PFSK-1 (cell line): ENCODE results near the gene GYG2.

Experiments used
- FOXP2 ChIP-seq: optimal IDR thresholded peaks from 2 replicates; pipeline ENCODE3; 2011; ENCODE audit warnings: borderline replicate concordance, control low read depth, inconsistent platforms; ENCODE audit not compliant: insufficient read depth; ENCODE audit errors: extremely low read length, extremely low read depth
- POLR2AphosphoS5 ChIP-seq: IDR thresholded peaks from 2 replicates; pipeline ENCODE4 v1.6.1; 2012; ENCODE audit warnings: low read depth, mild to moderate bottlenecking, control low read depth, low read length, moderate library complexity
- SIN3A ChIP-seq: IDR thresholded peaks from 2 replicates; pipeline ENCODE4 v1.6.1; 2012; ENCODE audit warnings: mild to moderate bottlenecking, low read length, moderate library complexity, borderline replicate concordance; ENCODE audit not compliant: insufficient read depth
- TAF1 ChIP-seq: IDR thresholded peaks from 2 replicates; pipeline ENCODE4 v1.6.1; 2012; ENCODE audit warnings: low read length, control low read depth, borderline replicate concordance; ENCODE audit not compliant: insufficient read depth
- TF ChIP-seq, protein P1 (sequence below), 2 experiments: IDR thresholded peaks; 2 replicates each; pipeline versions ENCODE4 v1.6.1 to v1.8.0; 2011 to 2012; ENCODE audit warnings: low read depth in 2 of 2, low read length in 2 of 2, control low read depth in 1 of 2, inconsistent platforms in 1 of 2, mild to moderate bottlenecking in 1 of 2, moderate library complexity in 1 of 2; ENCODE audit not compliant: insufficient read depth in 1 of 2

The GYG2 gene

DNA sequence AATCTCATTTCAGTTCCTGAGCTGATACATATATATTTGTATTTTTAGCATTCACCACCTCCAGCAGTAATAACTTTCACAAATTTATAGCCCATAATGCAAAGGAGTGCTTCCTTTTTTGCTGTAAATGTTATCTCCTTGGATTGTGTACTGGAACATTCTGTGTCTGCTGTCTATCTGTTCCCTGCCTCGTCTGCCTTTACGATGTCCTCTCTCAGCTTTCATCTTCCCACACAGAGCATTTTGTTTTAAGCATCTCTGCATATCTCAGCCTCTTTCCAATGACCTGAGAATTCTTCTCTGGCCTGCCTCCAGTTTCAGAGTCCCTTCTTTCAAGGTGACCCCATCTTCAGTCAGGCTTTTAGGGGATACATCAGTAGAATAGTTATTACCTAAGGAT, 43.1 kb downstream of the GYG2 start:
- TF ChIP-seq FOXP2 (no peak), POLR2AphosphoS5 (no peak), TAF1 (no peak), SIN3A (no peak)
- TF ChIP-seq, protein P1, sequence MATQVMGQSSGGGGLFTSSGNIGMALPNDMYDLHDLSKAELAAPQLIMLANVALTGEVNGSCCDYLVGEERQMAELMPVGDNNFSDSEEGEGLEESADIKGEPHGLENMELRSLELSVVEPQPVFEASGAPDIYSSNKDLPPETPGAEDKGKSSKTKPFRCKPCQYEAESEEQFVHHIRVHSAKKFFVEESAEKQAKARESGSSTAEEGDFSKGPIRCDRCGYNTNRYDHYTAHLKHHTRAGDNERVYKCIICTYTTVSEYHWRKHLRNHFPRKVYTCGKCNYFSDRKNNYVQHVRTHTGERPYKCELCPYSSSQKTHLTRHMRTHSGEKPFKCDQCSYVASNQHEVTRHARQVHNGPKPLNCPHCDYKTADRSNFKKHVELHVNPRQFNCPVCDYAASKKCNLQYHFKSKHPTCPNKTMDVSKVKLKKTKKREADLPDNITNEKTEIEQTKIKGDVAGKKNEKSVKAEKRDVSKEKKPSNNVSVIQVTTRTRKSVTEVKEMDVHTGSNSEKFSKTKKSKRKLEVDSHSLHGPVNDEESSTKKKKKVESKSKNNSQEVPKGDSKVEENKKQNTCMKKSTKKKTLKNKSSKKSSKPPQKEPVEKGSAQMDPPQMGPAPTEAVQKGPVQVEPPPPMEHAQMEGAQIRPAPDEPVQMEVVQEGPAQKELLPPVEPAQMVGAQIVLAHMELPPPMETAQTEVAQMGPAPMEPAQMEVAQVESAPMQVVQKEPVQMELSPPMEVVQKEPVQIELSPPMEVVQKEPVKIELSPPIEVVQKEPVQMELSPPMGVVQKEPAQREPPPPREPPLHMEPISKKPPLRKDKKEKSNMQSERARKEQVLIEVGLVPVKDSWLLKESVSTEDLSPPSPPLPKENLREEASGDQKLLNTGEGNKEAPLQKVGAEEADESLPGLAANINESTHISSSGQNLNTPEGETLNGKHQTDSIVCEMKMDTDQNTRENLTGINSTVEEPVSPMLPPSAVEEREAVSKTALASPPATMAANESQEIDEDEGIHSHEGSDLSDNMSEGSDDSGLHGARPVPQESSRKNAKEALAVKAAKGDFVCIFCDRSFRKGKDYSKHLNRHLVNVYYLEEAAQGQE (IDR thresholded peaks at IDR 0.05; ENCODE audit: insufficient read depth in 1 of 2, low read depth in 2 of 2, low read length in 2 of 2), result no peak

DNA sequence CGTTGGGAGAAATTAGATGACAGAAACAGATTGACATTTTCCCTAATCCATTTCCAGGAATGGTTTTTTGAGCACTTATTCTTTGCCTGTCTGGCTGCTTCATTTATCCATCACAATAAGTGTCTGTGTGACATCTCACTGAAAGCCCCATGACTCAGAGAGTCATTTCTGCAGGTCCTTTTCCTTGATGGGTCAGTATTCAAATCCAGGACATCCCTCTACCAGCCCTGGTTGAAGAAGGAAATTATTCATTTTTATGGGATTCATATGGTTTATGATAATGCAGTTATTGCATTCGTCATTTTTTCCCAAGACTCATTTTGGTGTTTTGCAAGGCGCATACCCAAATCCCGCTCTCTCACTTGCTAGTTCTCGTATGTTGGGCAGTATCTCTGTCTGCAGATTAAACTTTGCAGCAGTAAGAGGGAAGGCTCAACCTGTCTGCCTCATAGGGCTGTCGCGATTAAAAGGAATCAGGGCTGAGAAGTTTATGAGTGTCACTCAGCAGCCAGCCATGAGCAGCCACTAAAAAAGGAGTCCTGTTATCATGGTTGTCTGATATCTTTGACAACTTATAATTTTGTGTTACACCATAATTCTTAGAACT, 44.0 kb downstream of the GYG2 start:
- no peak for TF ChIP-seq SIN3A
- TF ChIP-seq TAF1, result no peak
- no peak for TF ChIP-seq POLR2AphosphoS5
- no peak for TF ChIP-seq FOXP2
- TF ChIP-seq, protein P1 (IDR thresholded peaks at IDR 0.05; ENCODE audit: insufficient read depth in 1 of 2, low read depth in 2 of 2, low read length in 2 of 2), result no peak

DNA sequence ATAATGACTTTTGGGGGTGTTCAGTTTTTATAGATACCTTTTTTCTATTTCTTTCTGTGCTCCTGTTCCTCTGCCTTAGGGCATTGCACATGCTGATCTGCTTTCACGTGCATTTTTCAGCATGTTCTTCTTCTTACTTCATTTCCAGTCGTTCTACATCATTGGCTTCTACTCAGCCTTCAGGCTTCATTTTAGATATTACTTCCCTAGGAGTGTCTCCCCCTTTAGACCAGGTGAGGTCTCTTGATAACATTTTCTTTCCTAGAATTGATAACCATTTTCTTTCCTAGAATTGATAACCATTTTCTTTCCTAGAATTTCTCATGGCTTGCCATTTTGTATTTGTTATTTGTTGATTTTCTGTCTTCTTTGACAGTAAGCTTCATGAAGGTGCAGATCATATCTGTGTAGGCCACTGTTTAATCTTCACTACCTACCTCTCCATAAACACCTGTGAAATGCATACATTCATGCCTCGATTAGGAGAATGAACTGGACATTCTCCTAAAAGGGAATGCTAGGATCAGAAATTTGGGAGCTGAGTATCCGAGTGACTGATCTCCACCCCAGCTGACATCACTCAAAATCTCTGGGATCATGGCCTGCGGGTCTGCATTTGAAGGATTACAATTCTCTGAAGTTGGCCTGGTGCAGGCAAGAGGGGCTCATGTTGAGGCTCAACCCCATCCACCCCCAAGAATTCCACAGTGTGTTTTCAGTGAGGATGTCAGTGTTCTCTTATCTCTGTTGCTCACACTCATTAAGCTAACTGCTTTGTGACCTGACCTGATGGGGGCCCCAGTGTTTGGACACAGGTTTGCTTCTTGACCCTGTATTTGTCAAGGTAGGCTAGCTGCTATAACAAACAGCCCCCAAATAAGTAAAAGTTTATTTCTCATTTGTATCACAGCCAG, 45.7 kb downstream of the GYG2 start:
- TF ChIP-seq TAF1 (no peak), POLR2AphosphoS5 (no peak), SIN3A (no peak), FOXP2 (no peak)
- TF ChIP-seq, protein P1 (IDR thresholded peaks at IDR 0.05; ENCODE audit: insufficient read depth in 1 of 2, low read depth in 2 of 2, low read length in 2 of 2), result no peak

DNA sequence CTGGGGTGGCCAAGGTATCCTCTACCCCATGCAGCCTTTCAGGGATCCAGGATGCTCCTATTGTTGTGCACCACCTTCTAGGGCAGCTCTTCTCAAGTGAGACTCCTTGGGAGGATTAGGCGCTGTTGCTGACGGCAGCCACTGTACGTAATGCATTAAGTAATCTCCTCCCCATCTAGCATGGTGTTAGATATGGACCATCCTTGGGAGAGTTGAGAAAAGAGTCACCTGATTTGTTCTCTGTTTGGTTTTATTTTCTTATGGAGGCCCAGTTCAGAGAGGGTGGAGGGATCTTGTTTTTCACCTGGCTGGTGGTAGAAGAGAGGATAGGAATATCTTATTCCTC, 46.4 kb downstream of the GYG2 start:
- no peak for TF ChIP-seq TAF1
- TF ChIP-seq SIN3A, result no peak
- TF ChIP-seq, protein P1 (IDR thresholded peaks at IDR 0.05; ENCODE audit: insufficient read depth in 1 of 2, low read depth in 2 of 2, low read length in 2 of 2), result no peak
- no peak for TF ChIP-seq POLR2AphosphoS5

DNA sequence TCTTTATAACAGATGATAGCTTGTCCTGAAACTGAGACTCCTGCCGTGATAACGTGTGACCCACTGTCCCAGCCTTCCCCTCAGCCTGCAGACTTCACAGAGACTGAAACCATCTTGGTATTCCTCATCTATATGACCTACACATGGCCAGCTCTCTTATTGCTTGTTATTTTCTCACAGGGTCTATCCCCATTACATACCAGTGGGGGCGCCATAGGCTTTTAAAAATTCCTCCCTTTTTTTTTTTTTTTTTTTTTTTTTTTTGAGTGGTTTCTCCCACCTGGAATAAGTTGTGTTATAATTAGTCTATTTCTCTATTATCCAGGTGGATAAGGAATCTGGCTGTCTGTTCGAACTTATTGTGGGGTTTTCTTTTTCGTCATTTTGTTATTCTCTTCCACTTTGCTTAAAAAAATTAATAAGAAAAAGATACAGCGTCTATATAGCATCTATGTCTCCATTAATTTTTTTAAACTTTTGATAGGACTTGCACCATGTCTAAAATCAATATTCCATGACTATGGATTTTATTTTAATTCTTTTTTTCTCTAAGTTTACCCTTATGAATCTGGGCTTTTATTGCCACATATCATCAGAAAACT, 47.2 kb downstream of the GYG2 start:
- TF ChIP-seq SIN3A (no peak), TAF1 (no peak), FOXP2 (no peak), POLR2AphosphoS5 (no peak)
- TF ChIP-seq, protein P1 (IDR thresholded peaks at IDR 0.05; ENCODE audit: insufficient read depth in 1 of 2, low read depth in 2 of 2, low read length in 2 of 2), result no peak
